ENCODE results near the gene ZNF414. TPM values are rescaled to one million over a fixed set of nuclear protein-coding genes. Genes with fewer than 3 reads are reported as not detected.
A peak's percentile ranks its signal among the peaks of the same experiment; 100 is the strongest.

The ZNF414 gene
- total and polyA plus RNA-seq, 9 of the 15 experiments (the other 6 are each of a cell fraction or from before 2014, with no cell fraction given): 0.03 to 27.2 (median 2.2) TPM; not detected in 2

GRCh38 chr19:8552810-8553209 is 38.8 kb upstream of the ZNF414 start (continued):
- TF ChIP-seq MYBL2 (IDR thresholded peaks at IDR 0.05; ENCODE audit: low read depth): no peak
- no peak for TF ChIP-seq MYBL2 (CRISPR knock-in tag; IDR thresholded peaks at IDR 0.05; ENCODE audit: borderline replicate concordance)
- TF ChIP-seq SMAD1 (IDR thresholded peaks at IDR 0.05; ENCODE audit: low read depth, low read length, partially characterized antibody): no peak
- TF ChIP-seq TEAD4 (IDR thresholded peaks at IDR 0.05; ENCODE audit: low read length): peak; percentile 31
- TF ChIP-seq TEAD4 (CRISPR knock-in tag; IDR thresholded peaks at IDR 0.05; ENCODE audit: borderline replicate concordance): no peak
- no peak for TF ChIP-seq ARHGAP35 (IDR thresholded peaks at IDR 0.05; ENCODE audit: partially characterized antibody)
- TF ChIP-seq, protein P1, sequence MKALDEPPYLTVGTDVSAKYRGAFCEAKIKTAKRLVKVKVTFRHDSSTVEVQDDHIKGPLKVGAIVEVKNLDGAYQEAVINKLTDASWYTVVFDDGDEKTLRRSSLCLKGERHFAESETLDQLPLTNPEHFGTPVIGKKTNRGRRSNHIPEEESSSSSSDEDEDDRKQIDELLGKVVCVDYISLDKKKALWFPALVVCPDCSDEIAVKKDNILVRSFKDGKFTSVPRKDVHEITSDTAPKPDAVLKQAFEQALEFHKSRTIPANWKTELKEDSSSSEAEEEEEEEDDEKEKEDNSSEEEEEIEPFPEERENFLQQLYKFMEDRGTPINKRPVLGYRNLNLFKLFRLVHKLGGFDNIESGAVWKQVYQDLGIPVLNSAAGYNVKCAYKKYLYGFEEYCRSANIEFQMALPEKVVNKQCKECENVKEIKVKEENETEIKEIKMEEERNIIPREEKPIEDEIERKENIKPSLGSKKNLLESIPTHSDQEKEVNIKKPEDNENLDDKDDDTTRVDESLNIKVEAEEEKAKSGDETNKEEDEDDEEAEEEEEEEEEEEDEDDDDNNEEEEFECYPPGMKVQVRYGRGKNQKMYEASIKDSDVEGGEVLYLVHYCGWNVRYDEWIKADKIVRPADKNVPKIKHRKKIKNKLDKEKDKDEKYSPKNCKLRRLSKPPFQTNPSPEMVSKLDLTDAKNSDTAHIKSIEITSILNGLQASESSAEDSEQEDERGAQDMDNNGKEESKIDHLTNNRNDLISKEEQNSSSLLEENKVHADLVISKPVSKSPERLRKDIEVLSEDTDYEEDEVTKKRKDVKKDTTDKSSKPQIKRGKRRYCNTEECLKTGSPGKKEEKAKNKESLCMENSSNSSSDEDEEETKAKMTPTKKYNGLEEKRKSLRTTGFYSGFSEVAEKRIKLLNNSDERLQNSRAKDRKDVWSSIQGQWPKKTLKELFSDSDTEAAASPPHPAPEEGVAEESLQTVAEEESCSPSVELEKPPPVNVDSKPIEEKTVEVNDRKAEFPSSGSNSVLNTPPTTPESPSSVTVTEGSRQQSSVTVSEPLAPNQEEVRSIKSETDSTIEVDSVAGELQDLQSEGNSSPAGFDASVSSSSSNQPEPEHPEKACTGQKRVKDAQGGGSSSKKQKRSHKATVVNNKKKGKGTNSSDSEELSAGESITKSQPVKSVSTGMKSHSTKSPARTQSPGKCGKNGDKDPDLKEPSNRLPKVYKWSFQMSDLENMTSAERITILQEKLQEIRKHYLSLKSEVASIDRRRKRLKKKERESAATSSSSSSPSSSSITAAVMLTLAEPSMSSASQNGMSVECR (CRISPR knock-in tag; IDR thresholded peaks at IDR 0.05): 0 out of 2 replicates have a peak, but pooled peaks have one; percentile 43
- no peak for TF ChIP-seq HOXB6 (CRISPR knock-in tag; IDR thresholded peaks at IDR 0.05; ENCODE audit: borderline replicate concordance)
- TF ChIP-seq ZNF165 (CRISPR knock-in tag; IDR thresholded peaks at IDR 0.05; ENCODE audit: borderline replicate concordance): no peak

Measured in K562 (cell line).